GM21619 (cell line): ENCODE data around the gene C1QTNF9.
"Not testable (repeated sequence)": the region's sequence is repeated elsewhere in the genome, so short reads cannot be mapped to it uniquely, and the experiment has no call there.

Experiments used
- ATAC-seq: cut with Tn5 transposase; IDR thresholded peaks from one replicate; pipeline ENCODE4 v1.9.1; 2021; ENCODE audit not compliant: unreplicated experiment

Gene C1QTNF9

GRCh38 chr13:24359252-24359651, 49.9 kb downstream of the C1QTNF9 start:
- ATAC-seq = not testable (repeated sequence)

GRCh38 chr13:24360106-24360505, 50.7 kb downstream of the C1QTNF9 start:
- no peak for ATAC-seq

GRCh38 chr13:24361113-24361512, 51.7 kb downstream of the C1QTNF9 start:
- ATAC-seq = no peak

- ATAC-seq = no peak
Measured at GRCh38 chr13:24361852-24362366, 52.5 kb downstream of the C1QTNF9 start.

GRCh38 chr13:24362435-24362952, 53.1 kb downstream of the C1QTNF9 start:
- ATAC-seq = no peak

GRCh38 chr13:24365191-24365590, 55.8 kb downstream of the C1QTNF9 start:
- no peak for ATAC-seq

GRCh38 chr13:24366315-24366714, 56.9 kb downstream of the C1QTNF9 start:
- ATAC-seq = not testable (repeated sequence)

GRCh38 chr13:24371273-24371672, 61.9 kb downstream of the C1QTNF9 start:
- not testable (repeated sequence) for ATAC-seq
